ENCODE results near the gene ARVCF.

GRCh38 chr22:19973551-19974267, 42.9 kb downstream of the ARVCF start:
- TF ChIP-seq CTCF (IDR thresholded peaks at IDR 0.05), result no peak
- TF ChIP-seq POLR2A (IDR thresholded peaks at IDR 0.05), result no peak
- no peak for TF ChIP-seq POLR2AphosphoS5 (IDR thresholded peaks at IDR 0.05)
- TF ChIP-seq EP300 (IDR thresholded peaks at IDR 0.05), result no peak
